HG03159 (cell line): ENCODE measurements around the gene MYO1D.

ENCODE experiments used
- ATAC-seq: cut with Tn5 transposase; IDR thresholded peaks from one replicate; pipeline ENCODE4 v1.9.1; 2021; ENCODE audit warnings: mild to moderate bottlenecking, moderate library complexity; ENCODE audit not compliant: unreplicated experiment

The MYO1D gene

GRCh38 chr17:32859857-32860525, 16.9 kb downstream of the MYO1D start:
- no peak for ATAC-seq

GRCh38 chr17:32855620-32856019, 21.3 kb downstream of the MYO1D start:
- no peak for ATAC-seq

- no peak for ATAC-seq
Measured at GRCh38 chr17:32854832-32855389, 22.0 kb downstream of the MYO1D start.

- no peak for ATAC-seq
Measured at GRCh38 chr17:32854207-32854606, 22.7 kb downstream of the MYO1D start.

GRCh38 chr17:32852811-32853210, 24.1 kb downstream of the MYO1D start:
- no peak for ATAC-seq

- ATAC-seq: no peak
Measured at GRCh38 chr17:32849879-32850278, 27.0 kb downstream of the MYO1D start.

GRCh38 chr17:32847977-32848376, 28.9 kb downstream of the MYO1D start:
- ATAC-seq: no peak

GRCh38 chr17:32846143-32846542, 30.8 kb downstream of the MYO1D start:
- no peak for ATAC-seq

- ATAC-seq: no peak
Measured at GRCh38 chr17:32840241-32840640, 36.7 kb downstream of the MYO1D start.

GRCh38 chr17:32836527-32836926, 40.4 kb downstream of the MYO1D start:
- no peak for ATAC-seq

GRCh38 chr17:32835291-32835761, 41.6 kb downstream of the MYO1D start:
- ATAC-seq: no peak

GRCh38 chr17:32834104-32834503, 42.8 kb downstream of the MYO1D start:
- ATAC-seq: no peak

GRCh38 chr17:32833526-32833925, 43.4 kb downstream of the MYO1D start:
- ATAC-seq: no peak

- no peak for ATAC-seq
Measured at GRCh38 chr17:32833076-32833475, 43.8 kb downstream of the MYO1D start.

GRCh38 chr17:32831627-32832243, 45.2 kb downstream of the MYO1D start:
- no peak for ATAC-seq

GRCh38 chr17:32831223-32831622, 45.7 kb downstream of the MYO1D start:
- no peak for ATAC-seq

- peak; percentile 11 for ATAC-seq
Measured at GRCh38 chr17:32828822-32829221, 48.1 kb downstream of the MYO1D start.

GRCh38 chr17:32827227-32827626, 49.7 kb downstream of the MYO1D start:
- ATAC-seq: no peak

GRCh38 chr17:32826076-32826475, 50.8 kb downstream of the MYO1D start:
- no peak for ATAC-seq

- ATAC-seq: no peak
Measured at GRCh38 chr17:32824334-32824733, 52.6 kb downstream of the MYO1D start.

- ATAC-seq: no peak
Measured at GRCh38 chr17:32822996-32823395, 53.9 kb downstream of the MYO1D start.
